Gastroesophageal sphincter (tissue), 4 donors: Measurements from ENCODE around the gene KL. TPM values are rescaled to one million over a fixed set of nuclear protein-coding genes. Genes with fewer than 3 reads are reported as not detected.

Experiments used
- ATAC-seq: fragments of 150-250 bp; one replicate; pipeline ENCODE4 v1.9.1; 2016; ENCODE audit warnings: mild to moderate bottlenecking, moderate library complexity
- H3K27ac ChIP-seq, 4 donors: fragments of 200-600 bp; sonication (generic) in 3 of 4; 1 replicate in 3 of 4; 2 replicates in 1 of 4; pipeline ENCODE4 v1.5.1; 2016 to 2019
- H3K27me3 ChIP-seq: fragments of 200-600 bp; sonication (generic); one replicate; pipeline ENCODE4 v1.5.1; 2019
- H3K36me3 ChIP-seq, 2 donors: fragments of 200-600 bp; sonication (generic); one replicate each; pipeline ENCODE4 v1.5.1; 2019; ENCODE audit warnings: control low read depth in 1 of 2
- H3K4me1 ChIP-seq, 3 donors: fragments of 200-600 bp; sonication (generic); 1 replicate in 2 of 3; 2 replicates in 1 of 3; pipeline ENCODE4 v1.5.1; 2016 to 2019; ENCODE audit warnings: control low read depth in 2 of 3
- H3K4me3 ChIP-seq, 2 donors: fragments of 200-600 bp; sonication (generic); one replicate each; pipeline ENCODE4 v1.5.1; 2019; ENCODE audit warnings: mild to moderate bottlenecking in 1 of 2, moderate library complexity in 1 of 2
- H3K9me3 ChIP-seq, 3 donors: fragments of 200-600 bp; sonication (generic); one replicate each; pipeline ENCODE4 v1.5.1; 2017 to 2019; ENCODE audit warnings: control low read depth in 2 of 3
- EP300 ChIP-seq: sonication (generic); formaldehyde crosslinking; IDR thresholded peaks from one replicate; pipeline ENCODE4 v1.6.1; 2017; ENCODE audit warnings: antibody characterized with exemption, mild to moderate bottlenecking
- POLR2A ChIP-seq, 2 donors: fragments of 450-650 bp; IDR thresholded peaks; one replicate each; pipeline ENCODE4 v1.6.1; 2017; ENCODE audit warnings: antibody characterized with exemption in 2 of 2, mild to moderate bottlenecking in 2 of 2, moderate library complexity in 1 of 2
- POLR2AphosphoS5 ChIP-seq: sonication (generic); formaldehyde crosslinking; IDR thresholded peaks from one replicate; pipeline ENCODE4 v1.6.1; 2017; ENCODE audit warnings: antibody characterized with exemption
- WGBS, 2 donors: methylation state at CpG; one replicate each; pipeline ENCODE4 v1.1.5; 2018; ENCODE audit warnings: low coverage in 1 of 2; 5-methylcytosine and 5-hydroxymethylcytosine counted together
- total RNA-seq, 4 donors: library from RNA; depleted of rRNA; stranded (reverse); fragments of >200 nt; gene quantifications; one replicate each; pipeline ENCODE4 v1.1.0, GENCODE V29; 2016
- TF ChIP-seq, protein P1 (sequence below), 4 experiments: fragments of 200-600 bp in 2 of 4; fragments of 450-650 bp in 2 of 4; sonication (generic) in 1 of 4; IDR thresholded peaks; one replicate each; pipeline ENCODE4 v1.5.1; 2017 to 2019; ENCODE audit warnings: antibody characterized with exemption in 4 of 4, mild to moderate bottlenecking in 2 of 4, moderate library complexity in 2 of 4

Gene KL
- total RNA-seq, 4 donors from 2014 or later = 1.7 to 6.6 (median 3.4) TPM

- ATAC-seq = no peak
- no peak for TF ChIP-seq EP300
- TF ChIP-seq POLR2A (IDR thresholded peaks at IDR 0.05) = no peak
- TF ChIP-seq, protein P1, sequence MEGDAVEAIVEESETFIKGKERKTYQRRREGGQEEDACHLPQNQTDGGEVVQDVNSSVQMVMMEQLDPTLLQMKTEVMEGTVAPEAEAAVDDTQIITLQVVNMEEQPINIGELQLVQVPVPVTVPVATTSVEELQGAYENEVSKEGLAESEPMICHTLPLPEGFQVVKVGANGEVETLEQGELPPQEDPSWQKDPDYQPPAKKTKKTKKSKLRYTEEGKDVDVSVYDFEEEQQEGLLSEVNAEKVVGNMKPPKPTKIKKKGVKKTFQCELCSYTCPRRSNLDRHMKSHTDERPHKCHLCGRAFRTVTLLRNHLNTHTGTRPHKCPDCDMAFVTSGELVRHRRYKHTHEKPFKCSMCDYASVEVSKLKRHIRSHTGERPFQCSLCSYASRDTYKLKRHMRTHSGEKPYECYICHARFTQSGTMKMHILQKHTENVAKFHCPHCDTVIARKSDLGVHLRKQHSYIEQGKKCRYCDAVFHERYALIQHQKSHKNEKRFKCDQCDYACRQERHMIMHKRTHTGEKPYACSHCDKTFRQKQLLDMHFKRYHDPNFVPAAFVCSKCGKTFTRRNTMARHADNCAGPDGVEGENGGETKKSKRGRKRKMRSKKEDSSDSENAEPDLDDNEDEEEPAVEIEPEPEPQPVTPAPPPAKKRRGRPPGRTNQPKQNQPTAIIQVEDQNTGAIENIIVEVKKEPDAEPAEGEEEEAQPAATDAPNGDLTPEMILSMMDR (IDR thresholded peaks at IDR 0.05) = no peak
- TF ChIP-seq POLR2AphosphoS5 = no peak
- Histone ChIP-seq H3K27ac (no peak overlapping the region), H3K36me3 (peaks cover 0 to 9% of the 10 kb centered on the region in 2 donors), H3K4me3 (no peak overlapping the region), H3K4me1 (peaks cover 0 to 19% (median 5%) of the 10 kb centered on the region in 3 donors), H3K9me3 (no peaks in the 10 kb centered on the region), H3K27me3 (no peaks in the 10 kb centered on the region)
- 95 to 98% methylated on average over 3 to 8 of the region's 15 CpGs for WGBS, 2 donors
Observed at GRCh38 chr13:33060815-33061214, 44.6 kb downstream of the KL start.

GRCh38 chr13:33066329-33066728 is 50.1 kb downstream of the KL start:
- no peak for TF ChIP-seq POLR2A (IDR thresholded peaks at IDR 0.05)
- TF ChIP-seq, protein P1 (IDR thresholded peaks at IDR 0.05) = no peak
- TF ChIP-seq POLR2AphosphoS5 = no peak
- no peak for TF ChIP-seq EP300
- no peak for ATAC-seq
- WGBS, 2 donors = 96 to 100% methylated on average over 4 to 18 of the region's 18 CpGs
- no peaks in the 10 kb centered on the region for H3K9me3 ChIP-seq
- H3K27ac ChIP-seq = no peak overlapping the region
- no peak overlapping the region for H3K4me3 ChIP-seq
- no peaks in the 10 kb centered on the region for H3K4me1 ChIP-seq
- no peaks in the 10 kb centered on the region for H3K27me3 ChIP-seq
- peaks cover 0 to 3% of the 10 kb centered on the region in 2 donors for H3K36me3 ChIP-seq

DNA sequence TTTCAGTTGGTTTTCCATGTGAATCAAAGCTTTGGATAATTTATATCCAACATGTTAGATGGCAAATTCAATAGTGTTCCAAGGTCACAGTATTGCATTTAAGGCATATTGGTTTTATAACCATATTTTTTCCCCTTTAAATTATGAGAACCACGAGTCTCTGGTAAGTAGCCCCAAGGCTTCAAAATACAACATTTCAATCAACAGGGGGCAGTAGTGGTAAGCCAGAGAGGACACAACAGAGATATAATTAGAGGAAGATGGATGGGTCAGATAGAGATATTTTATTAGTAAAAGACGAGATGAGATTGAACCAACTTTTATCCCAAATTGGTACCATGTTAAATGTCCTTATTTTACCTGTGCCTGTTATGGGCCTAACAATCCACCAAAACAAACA is 53.1 kb downstream of the KL start:
- no peak for ATAC-seq
- no peaks in the 10 kb centered on the region for H3K4me1 ChIP-seq
- no peaks in the 10 kb centered on the region for H3K27me3 ChIP-seq
- TF ChIP-seq POLR2A (IDR thresholded peaks at IDR 0.05) (no peak), EP300 (no peak)
- TF ChIP-seq, protein P1 (IDR thresholded peaks at IDR 0.05) = peak in 1 of 4 experiments; percentile 15
- no peak overlapping the region for H3K27ac ChIP-seq
- 77 to 86% methylated on average over 1 to 2 of the region's 2 CpGs for WGBS, 2 donors
- no peaks in the 10 kb centered on the region for H3K9me3 ChIP-seq
- no peak overlapping the region for H3K4me3 ChIP-seq
- no peaks in the 10 kb centered on the region for H3K36me3 ChIP-seq

- WGBS, 2 donors = 93% methylated on average over 2 of the region's 2 CpGs; no CpG with 5 or more reads in 1 of the 2 donors
- H3K27ac ChIP-seq = no peak overlapping the region
- no peaks in the 10 kb centered on the region for H3K9me3 ChIP-seq
- H3K27me3 ChIP-seq = no peaks in the 10 kb centered on the region
- no peak overlapping the region for H3K4me3 ChIP-seq
- TF ChIP-seq POLR2A (IDR thresholded peaks at IDR 0.05) = no peak
- TF ChIP-seq POLR2AphosphoS5 = no peak
- H3K4me1 ChIP-seq = no peaks in the 10 kb centered on the region
- ATAC-seq = no peak
- no peaks in the 10 kb centered on the region for H3K36me3 ChIP-seq
Observed at GRCh38 chr13:33070713-33071112, 54.5 kb downstream of the KL start.

- WGBS, 2 donors = 96 to 100% methylated on average over 2 of the region's 2 CpGs
- no peaks in the 10 kb centered on the region for H3K36me3 ChIP-seq
- ATAC-seq = no peak
- H3K4me1 ChIP-seq = no peaks in the 10 kb centered on the region
- H3K27ac ChIP-seq = no peak overlapping the region
- no peak overlapping the region for H3K4me3 ChIP-seq
- no peaks in the 10 kb centered on the region for H3K9me3 ChIP-seq
- TF ChIP-seq POLR2A (IDR thresholded peaks at IDR 0.05) (no peak), EP300 (no peak), POLR2AphosphoS5 (no peak)
- TF ChIP-seq, protein P1 (IDR thresholded peaks at IDR 0.05) = no peak
- H3K27me3 ChIP-seq = no peaks in the 10 kb centered on the region
Observed at GRCh38 chr13:33072282-33072681, 56.1 kb downstream of the KL start.
